ENCODE data around the gene MED25. TPM values are rescaled to one million over a fixed set of nuclear protein-coding genes. Genes with fewer than 3 reads are reported as not detected.

Gene MED25
- total RNA-seq, 1 experiment from 2014 or later = 93.0 TPM

- POLR2A ChIA-PET (ENCODE audit: low non-redundant PET) = no interaction called here
- TF ChIP-seq CTCF (conservative IDR thresholded peaks at IDR 0.05; ENCODE audit: low read depth, low read length) = no peak
- no peak for DNase-seq (ENCODE audit: low spot score)
- Histone ChIP-seq H3K36me3 (ENCODE audit: insufficient read depth, low read length, poor library complexity, severe bottlenecking) (peaks cover 51% of the 10 kb centered on the region), H3K4me3 (ENCODE audit: low read depth, low read length, poor library complexity, severe bottlenecking) (no peak overlapping the region), H3K4me1 (ENCODE audit: insufficient read depth, low read length, poor library complexity, severe bottlenecking) (peaks cover 10% of the 10 kb centered on the region), H3K27ac (ENCODE audit: low read depth, low read length, poor library complexity, severe bottlenecking) (no peak overlapping the region), H3K27me3 (replicated peaks; ENCODE audit: insufficient read depth, low read depth, low read length, poor library complexity) (no peaks in the 10 kb centered on the region), H3K9me3 (ENCODE audit: low read depth, low read length, poor library complexity, severe bottlenecking) (peaks cover 8% of the 10 kb centered on the region)
- intact Hi-C loops (cut with micrococcal nuclease; ENCODE audit: unreplicated experiment) = no loop called here
- CTCF ChIA-PET = no interaction called here
- BruUV-seq (replicated peaks) = no TSS peak
Measured at GRCh38 chr19:49882643-49883042, 64.6 kb downstream of the MED25 start.

- Histone ChIP-seq H3K27me3 (replicated peaks; ENCODE audit: insufficient read depth, low read depth, low read length, poor library complexity) (no peaks in the 10 kb centered on the region), H3K36me3 (ENCODE audit: insufficient read depth, low read length, poor library complexity, severe bottlenecking) (peaks cover 51% of the 10 kb centered on the region), H3K9me3 (ENCODE audit: low read depth, low read length, poor library complexity, severe bottlenecking) (peaks cover 8% of the 10 kb centered on the region), H3K27ac (ENCODE audit: low read depth, low read length, poor library complexity, severe bottlenecking) (no peak overlapping the region), H3K4me1 (ENCODE audit: insufficient read depth, low read length, poor library complexity, severe bottlenecking) (peaks cover 10% of the 10 kb centered on the region), H3K4me3 (ENCODE audit: low read depth, low read length, poor library complexity, severe bottlenecking) (no peak overlapping the region)
- DNase-seq (ENCODE audit: low spot score) = no peak
- intact Hi-C loops (cut with micrococcal nuclease; ENCODE audit: unreplicated experiment) = no loop called here
- ChIA-PET POLR2A (ENCODE audit: low non-redundant PET) (no interaction called here), CTCF (no interaction called here)
- no TSS peak for BruUV-seq (replicated peaks)
- TF ChIP-seq EZH2 (IDR thresholded peaks at IDR 0.05; ENCODE audit: borderline replicate concordance, low read depth, low read length, poor library complexity, severe bottlenecking) (no peak), CTCF (conservative IDR thresholded peaks at IDR 0.05; ENCODE audit: low read depth, low read length) (no peak)
Measured at GRCh38 chr19:49883094-49883493, 65.0 kb downstream of the MED25 start.

- H3K4me1 ChIP-seq (ENCODE audit: insufficient read depth, low read length, poor library complexity, severe bottlenecking) = peaks cover under 1% of the 10 kb centered on the region
- no peak for TF ChIP-seq CTCF (conservative IDR thresholded peaks at IDR 0.05; ENCODE audit: low read depth, low read length)
- no peak for TF ChIP-seq EZH2 (IDR thresholded peaks at IDR 0.05; ENCODE audit: borderline replicate concordance, low read depth, low read length, poor library complexity, severe bottlenecking)
- intact Hi-C loops (cut with micrococcal nuclease; ENCODE audit: unreplicated experiment) = no loop called here
- H3K9me3 ChIP-seq (ENCODE audit: low read depth, low read length, poor library complexity, severe bottlenecking) = peaks cover 8% of the 10 kb centered on the region
- H3K4me3 ChIP-seq (ENCODE audit: low read depth, low read length, poor library complexity, severe bottlenecking) = no peak overlapping the region
- ChIA-PET POLR2A (ENCODE audit: low non-redundant PET) (no interaction called here), CTCF (no interaction called here)
- no peak for DNase-seq (ENCODE audit: low spot score)
- no peaks in the 10 kb centered on the region for H3K27me3 ChIP-seq (replicated peaks; ENCODE audit: insufficient read depth, low read depth, low read length, poor library complexity)
- no peak overlapping the region for H3K27ac ChIP-seq (ENCODE audit: low read depth, low read length, poor library complexity, severe bottlenecking)
- no TSS peak for BruUV-seq (replicated peaks)
- peaks cover 51% of the 10 kb centered on the region for H3K36me3 ChIP-seq (ENCODE audit: insufficient read depth, low read length, poor library complexity, severe bottlenecking)
Measured at GRCh38 chr19:49884109-49884508, 66.0 kb downstream of the MED25 start.
